Left kidney (tissue), 8 donors: ENCODE results near the gene FOXL1. TPM values are rescaled to one million over a fixed set of nuclear protein-coding genes. Genes with fewer than 3 reads are reported as not detected.

ENCODE experiments used
- DNase-seq: peaks from one replicate; pipeline ENCODE4 v3.0.0-alpha.2; 2013
- long read RNA-seq, 8 donors: transcript quantifications; one replicate each; lab custom pipeline, GENCODE V29; 2026
- polyA plus RNA-seq: library from polyadenylated mRNA; unstranded; fragments of 120-200 nt; gene quantifications from one replicate; pipeline ENCODE4 v1.2.1, GENCODE V29; 2013; ENCODE audit not compliant: insufficient read length

FOXL1 gene
- 13.9 TPM for polyA plus RNA-seq
- long read RNA-seq, donor 1, transcript FOXL1-201 (1 exons, 3,655 nt): major isoform, 21 of 21 reads
- long read RNA-seq, donor 1, partial matches to known transcripts: 0 of 21 reads
- long read RNA-seq, donor 1, other reads (novel, unspliced or antisense): 0 of 21 reads
- long read RNA-seq, donor 2, transcript FOXL1-201 (1 exons, 3,655 nt): major isoform, 7 of 7 reads
- long read RNA-seq, donor 2, partial matches to known transcripts: 0 of 7 reads
- long read RNA-seq, donor 2, other reads (novel, unspliced or antisense): 0 of 7 reads
- long read RNA-seq, donor 3, transcript FOXL1-201 (1 exons, 3,655 nt): major isoform, 11 of 11 reads
- long read RNA-seq, donor 3, partial matches to known transcripts: 0 of 11 reads
- long read RNA-seq, donor 3, other reads (novel, unspliced or antisense): 0 of 11 reads
- long read RNA-seq, donor 4, partial matches to known transcripts: 0 of 2 reads
- long read RNA-seq, donor 4, other reads (novel, unspliced or antisense): 0 of 2 reads
- long read RNA-seq, donor 5, transcript FOXL1-201 (1 exons, 3,655 nt): major isoform, 16 of 16 reads
- long read RNA-seq, donor 5, partial matches to known transcripts: 0 of 16 reads
- long read RNA-seq, donor 5, other reads (novel, unspliced or antisense): 0 of 16 reads
- long read RNA-seq, donor 6, transcript FOXL1-201 (1 exons, 3,655 nt): major isoform, 15 of 15 reads
- long read RNA-seq, donor 6, partial matches to known transcripts: 0 of 15 reads
- long read RNA-seq, donor 6, other reads (novel, unspliced or antisense): 0 of 15 reads
- long read RNA-seq, donor 7, transcript FOXL1-201 (1 exons, 3,655 nt): major isoform, 20 of 21 reads
- long read RNA-seq, donor 7, partial matches to known transcripts: 0 of 21 reads
- long read RNA-seq, donor 7, other reads (novel, unspliced or antisense): 0 of 21 reads
- long read RNA-seq, donor 8, transcript FOXL1-201 (1 exons, 3,655 nt): major isoform, 8 of 8 reads
- long read RNA-seq, donor 8, partial matches to known transcripts: 0 of 8 reads
- long read RNA-seq, donor 8, other reads (novel, unspliced or antisense): 0 of 8 reads

DNA sequence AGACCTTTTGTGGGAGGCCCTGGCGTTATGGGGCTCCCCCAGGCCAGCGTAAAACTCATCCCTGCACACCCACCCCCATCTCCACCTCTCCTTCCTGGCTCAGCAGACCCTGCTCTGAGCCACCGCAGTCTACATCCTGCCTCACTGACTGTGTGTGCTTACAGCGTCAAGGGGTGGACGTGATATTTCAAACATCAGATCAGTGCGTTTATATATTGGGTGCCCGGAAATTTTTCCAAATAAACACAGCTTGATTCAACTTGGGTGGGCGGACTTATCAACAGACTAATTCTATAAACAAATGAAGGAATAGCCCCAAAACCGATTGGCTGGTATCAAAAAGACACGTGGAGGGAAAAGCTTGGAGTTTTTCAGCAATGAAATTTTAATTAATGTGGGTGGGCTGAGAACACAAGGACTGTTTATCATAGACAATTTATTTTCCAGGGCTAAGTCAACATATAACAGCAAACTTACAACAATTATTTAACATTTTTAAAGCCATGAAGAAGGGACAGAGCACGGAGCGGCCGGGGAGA, at the start of gene FOXL1:
FOXL1 (plus strand) TSS at position 489 of the 539 bp plus-strand sequence. CDS start 175 bp downstream, outside the sequence.
- no peak for DNase-seq

DNA sequence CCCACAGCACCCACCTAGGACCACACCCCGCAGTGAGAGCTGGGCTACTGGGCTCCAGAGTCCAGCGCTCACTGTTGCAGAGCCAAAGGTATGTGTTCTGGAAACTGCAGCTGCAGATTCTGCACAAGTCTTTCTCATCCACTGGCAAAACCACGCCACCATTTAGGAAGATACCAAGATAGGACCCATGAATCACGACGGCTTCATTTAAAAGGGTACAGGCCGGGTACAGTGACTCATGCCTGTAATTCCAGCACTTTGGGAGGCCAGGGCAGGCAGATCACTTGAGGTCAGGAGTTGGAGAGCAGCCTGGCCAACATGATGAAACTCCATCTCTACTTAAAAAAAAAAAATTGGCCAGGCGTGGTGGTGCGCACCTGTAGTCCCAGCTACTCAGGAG, 49.2 kb upstream of the FOXL1 start:
- no peak for DNase-seq

DNA sequence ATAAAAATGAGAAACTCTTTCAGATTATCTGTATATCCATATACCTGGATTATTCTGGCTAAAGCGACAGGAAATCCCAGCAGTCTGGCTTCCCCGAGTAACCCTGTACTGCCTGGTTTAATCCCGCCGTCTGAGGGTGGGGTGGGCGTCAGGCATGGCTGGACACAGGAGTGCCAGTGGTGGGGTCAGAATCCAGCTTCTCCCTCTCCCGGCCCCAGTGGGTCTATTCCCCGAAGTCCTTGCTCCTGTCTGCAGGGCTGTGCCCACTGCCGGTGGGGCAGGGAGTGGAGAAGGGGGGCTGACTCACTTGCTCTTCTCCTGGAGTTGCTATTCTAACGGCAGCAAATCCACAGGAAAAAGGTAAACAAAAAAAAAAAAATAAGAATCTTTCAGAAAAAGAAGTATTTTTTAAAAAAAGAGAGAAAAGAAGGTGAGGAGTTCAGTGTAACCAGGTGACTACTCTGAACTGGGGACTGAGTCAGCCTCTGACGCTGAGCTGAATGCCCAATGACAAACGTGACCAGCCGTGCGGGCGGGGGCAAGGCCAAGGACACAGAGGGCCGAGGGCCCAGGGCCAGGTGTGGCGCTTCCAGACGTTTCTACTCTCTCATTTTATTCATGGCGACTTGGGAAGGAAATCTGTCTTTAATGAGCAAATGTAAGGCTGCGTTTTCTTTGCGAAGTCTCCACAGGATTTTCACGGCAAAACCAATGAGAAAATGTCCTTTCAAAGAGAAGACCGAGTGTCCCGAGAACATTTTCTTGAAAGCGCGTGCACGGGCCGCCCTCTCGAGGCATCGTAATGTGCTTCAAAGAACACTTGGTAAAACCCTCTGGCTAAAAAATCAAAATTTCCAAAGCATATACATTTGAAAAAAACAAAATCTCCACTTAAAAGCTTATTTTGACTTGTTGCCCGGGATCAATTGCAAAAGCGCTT, 47.8 kb upstream of the FOXL1 start:
- no peak for DNase-seq

DNA sequence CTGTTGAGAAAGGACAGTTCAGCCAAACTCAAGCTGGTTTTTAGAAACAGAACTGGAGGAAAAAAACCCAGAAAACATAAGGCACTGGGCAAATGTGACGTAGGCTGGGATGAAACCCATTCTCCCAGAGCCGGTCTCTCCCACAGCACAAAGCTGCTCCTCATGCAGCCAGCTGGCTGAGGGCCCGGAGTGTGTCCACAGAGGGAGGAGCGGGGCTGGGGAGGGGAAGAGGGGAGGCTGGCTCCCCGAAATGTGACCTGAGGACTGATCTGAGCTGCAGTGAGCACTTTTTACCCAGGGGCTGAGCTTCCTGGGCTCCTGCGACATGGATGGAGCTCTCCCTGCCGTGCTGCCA, 47.2 kb upstream of the FOXL1 start:
- DNase-seq: no peak

DNA sequence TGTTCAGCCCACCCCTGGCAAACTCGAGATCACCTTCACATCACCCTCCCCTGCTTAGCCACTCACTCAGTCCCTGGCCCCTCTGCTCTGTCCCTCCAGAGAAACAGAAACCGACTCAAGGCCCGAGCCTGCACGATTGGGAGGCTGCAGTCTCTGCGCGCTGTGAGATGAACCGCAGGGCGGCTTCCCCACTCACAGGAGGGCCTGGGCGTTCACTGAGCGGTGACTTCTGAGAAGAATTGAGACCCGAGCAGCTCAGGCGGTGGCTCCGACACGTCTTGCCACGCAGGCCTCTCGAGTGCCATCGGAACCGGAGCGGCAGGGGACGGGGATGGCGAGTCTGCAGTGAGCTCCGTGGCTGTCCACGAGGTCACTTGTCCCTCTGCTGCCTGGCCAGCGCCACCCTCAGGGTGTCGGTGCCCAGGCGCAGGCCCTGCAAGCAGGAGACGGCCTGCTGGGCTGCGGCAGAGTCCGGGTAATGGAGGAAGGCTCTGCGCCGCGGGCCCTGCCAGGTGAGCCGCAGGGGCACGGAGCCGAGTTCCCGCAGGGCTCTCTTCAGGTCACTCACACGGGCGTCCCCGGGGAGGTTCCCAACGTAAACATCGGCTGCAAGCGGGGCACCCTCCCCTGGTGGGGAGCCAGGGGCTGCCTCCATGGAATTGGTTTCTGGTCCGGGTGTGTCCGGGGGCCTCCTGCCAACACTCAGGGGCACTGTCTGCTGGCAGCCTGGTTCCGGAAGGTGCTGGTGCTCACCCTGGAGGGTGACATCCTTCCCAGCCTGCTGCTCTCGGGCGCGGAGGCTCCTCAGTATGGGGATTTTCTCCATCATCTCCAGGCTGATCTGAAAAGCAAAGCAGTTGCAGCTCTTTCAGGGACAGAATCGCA, 46.5 kb upstream of the FOXL1 start:
- no peak for DNase-seq

DNA sequence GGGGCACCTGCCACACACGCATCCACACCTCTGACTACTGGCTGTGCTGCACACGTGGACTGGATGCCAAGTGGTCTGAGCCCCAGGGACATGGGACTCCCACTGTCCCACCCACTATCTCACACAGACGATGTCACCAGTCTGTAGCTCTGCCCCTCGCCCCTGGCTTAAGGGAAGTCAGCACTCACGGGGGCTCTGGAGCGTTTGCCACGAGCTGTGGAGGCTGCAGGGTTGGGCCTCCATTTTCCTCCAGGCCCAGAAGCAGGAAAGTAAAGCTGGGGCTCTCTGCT, 45.9 kb upstream of the FOXL1 start:
- DNase-seq: no peak

DNA sequence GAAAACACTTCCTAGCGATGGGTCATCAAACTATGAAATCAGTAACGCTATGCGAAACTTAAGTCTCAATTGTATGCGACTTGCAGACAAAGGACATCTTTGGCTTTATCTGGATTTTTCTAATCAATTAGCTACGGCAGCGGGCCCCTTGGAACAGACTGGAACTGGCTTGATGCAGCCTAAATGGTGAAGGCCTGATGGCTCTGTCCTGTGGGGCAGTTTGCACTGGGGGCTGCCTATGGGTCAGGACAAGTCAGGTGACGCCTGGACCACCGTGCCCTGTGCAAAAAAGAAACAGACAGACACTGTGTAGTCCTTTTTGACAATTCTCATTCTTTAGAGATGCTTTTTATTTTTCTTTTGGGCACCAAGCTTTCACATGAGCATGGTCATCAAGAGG, 45.3 kb upstream of the FOXL1 start:
- DNase-seq: no peak

DNA sequence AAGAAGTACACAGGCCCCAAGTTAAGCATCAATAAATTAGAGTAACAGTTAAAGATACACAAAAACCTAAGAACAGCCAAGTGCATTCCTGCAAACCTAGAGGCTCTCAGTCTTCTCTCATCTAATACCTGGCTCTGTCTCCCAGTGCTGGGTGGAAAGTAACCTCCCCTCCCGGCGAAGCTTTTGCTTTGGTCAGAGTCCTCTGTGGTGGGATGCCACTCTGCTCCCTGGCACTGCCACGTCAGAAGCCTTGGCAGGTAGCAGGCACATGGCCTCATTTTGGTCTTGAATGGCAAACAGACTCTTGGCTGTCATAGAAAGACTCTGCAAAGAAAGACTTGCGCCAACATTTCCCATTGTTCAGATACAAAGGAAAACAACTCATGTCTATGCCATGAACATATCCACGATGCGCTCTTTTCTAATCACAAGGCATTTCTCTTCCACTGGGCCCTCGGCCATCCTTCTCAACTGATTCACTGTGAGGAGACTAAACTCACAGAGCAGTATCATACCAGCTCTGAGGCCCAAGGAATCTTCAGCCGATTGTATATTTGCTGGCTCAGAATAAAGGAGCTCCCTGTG, 44.5 kb upstream of the FOXL1 start:
- no peak for DNase-seq

DNA sequence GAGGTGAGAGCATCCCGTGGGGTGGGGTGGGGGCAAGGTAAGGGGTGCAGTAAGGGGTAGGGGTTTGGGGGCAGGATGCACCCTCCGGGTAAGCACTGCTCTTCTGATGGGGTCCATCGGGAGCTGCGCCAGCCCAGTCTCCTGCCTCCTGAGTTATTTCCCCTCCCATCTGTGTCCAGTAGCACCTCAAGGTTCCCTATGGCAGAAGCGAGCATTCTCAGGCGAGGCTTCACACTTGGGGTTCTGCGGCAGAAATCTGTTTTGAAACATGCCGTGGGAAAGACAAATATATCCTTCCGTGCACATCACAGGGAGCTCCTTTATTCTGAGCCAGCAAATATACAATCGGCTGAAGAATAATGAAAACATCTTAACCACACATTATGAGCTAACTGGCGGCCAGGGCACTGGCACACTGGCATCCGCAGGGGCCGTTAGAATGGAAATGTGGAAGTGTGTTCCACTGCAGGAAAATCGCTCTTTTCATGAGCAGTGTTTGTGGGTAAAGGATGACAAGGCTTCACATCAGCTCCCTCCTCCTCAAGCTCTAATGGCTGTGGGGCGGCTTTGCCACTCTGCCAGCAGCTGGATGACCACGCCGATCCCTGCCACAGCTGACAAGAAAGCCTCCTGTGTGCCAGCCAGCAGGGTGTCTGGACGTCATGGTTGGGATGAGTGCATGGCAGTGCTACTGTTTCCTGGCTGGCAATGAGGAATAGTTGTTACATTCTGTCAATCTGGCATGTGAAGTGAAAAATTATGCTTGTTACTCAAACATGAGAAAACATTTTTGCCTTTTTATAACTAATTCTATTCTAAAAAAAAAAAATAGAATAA, 43.4 kb upstream of the FOXL1 start:
- DNase-seq: no peak

DNA sequence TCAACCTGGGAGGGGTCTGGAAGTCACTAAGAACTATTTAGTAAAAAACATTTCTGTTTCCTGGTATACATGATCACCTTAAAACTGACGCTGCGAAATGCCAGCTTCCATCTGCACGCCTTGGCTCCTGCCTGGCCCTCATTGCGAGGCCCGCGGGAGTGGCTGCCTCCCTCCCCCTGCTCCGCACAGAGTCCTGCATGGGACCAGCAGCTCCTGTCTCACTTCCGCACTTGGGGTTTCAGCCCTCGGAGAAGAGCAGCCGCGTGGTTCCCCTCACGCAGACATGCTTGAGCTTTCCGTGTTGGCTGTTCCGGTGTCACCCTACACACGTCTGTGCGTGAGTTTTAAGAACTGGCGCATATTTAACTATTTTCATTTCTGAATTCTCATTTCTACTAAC, 41.7 kb upstream of the FOXL1 start:
- no peak for DNase-seq

DNA sequence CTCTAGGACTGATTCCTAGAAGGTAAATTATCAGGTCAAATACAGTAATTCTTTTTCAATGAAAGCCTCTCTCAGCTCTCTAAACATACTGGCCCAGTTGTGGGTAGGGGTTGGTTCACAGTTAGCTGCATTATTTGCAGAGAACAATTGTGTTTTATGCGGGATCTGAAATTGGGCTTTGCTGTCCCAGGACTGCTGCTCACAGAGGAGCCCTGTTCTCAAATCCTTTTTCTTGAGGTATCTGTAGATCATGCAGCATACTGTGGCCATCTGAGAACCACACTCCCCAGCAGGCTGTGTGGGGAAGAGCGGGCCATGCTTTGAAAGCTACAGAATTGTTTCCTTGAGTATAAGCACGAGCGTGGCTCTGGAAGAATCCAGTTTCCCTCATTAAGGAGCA, 40.9 kb upstream of the FOXL1 start:
- DNase-seq: no peak

DNA sequence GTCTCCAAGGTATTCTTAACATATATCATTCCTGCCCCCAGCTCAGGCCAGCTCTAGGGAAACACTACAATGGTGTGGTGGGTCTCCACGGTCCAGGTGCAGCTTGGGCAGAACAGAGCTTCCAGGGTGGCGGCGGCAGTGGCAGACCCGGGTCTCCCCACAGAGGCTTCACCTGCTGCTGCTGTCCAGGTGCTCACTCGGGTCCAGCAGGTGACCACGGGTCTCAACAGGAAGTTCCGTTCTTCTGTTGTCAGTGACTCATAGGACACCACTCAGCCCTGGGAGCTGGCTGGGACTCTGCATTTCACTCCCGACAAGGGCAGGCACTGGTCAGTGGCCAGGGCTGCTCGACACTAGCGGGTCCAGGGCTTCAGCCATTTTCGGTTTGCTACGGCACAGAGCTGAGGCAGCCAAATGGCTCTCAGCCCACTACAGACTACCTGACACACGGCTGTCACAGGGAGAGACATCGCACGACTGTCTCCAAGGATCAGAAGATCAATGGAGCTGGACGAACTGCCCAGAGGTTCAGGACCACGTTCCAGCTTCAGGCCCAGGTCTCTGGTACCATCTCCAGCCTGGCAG, 40.1 kb upstream of the FOXL1 start:
- no peak for DNase-seq

DNA sequence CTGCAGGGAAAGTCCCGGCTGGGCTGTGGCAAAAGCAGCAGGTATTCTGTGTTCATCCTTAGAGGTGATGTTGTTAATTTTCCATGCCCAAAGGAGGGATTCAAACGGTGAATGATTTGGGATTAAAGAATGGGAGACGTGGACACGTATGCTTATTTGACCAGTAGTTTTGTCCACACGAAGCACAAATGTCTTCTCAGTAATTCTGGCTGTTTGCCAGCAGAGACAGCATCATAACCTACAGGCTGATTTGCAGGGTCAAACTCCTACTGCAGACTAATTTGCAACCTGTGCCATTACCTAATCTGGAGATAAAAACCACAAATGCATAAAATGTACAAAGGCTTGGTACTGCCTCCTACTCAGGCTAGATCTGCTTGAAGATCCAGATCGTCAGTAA, 37.5 kb upstream of the FOXL1 start:
- DNase-seq: no peak

DNA sequence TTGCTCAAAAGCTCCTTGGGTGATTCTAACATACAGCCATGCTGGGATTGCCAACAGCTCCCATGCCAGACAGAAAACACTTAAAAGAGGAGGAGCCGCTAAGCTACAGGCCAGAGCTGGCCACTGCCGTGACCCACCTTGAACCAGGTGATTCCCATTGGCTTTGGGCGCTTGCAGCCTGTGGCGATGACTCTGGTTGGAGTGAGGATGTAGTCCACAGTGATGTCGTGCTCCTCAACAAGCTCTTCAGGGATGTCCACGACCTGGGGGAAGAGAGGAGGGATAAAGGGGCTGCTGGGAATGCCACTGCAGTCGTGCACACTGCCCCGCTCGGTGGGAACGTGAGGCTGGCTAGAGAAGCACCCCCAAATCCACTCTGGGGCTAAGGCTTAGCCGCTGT, 36.8 kb upstream of the FOXL1 start:
- DNase-seq: no peak

DNA sequence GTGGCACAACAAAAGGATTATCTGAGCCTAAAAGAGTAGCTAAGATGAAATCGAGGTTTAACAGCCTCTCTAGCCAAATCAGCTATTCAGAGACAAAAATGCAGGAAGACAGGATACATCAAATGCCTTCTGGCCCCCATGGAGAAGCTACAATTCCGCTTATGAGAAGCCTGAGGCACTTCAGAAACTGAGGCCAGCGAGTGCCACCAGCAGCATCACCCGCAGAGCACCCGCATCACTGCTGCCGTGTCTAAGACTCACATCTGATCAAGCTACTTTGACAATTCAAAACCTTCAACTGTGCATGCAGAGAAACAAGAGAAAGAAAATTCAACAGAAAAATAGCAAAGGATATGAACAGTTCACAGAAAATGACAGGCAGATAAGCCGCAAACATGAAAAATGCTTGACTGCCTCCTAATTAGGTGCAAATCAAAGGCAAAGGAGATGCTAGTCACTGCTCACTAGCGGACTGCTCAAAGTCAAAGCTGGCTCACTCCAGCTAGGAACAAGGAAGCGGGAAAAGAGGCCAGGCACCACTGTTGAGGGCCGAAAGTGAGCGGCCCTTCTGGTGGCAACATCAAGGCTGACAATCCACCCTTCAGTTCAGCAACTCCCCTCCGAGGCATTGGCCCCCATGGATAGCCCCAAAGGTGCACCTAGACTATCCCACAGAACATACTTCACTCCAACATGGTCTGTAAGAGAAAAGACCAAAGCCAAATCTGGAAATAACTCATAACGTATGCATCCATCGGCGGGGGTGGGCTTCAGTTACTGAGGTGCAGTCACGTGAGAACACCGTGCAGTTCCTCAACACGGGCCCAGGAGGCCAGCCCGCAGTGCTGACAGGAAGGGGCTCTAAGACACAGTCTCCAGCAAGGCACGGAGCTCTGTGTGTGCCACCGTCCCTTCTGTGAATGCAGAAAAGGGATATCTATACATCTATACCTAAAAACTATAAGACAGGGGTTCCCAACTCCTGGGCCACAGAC, 35.3 kb upstream of the FOXL1 start:
- DNase-seq: no peak

DNA sequence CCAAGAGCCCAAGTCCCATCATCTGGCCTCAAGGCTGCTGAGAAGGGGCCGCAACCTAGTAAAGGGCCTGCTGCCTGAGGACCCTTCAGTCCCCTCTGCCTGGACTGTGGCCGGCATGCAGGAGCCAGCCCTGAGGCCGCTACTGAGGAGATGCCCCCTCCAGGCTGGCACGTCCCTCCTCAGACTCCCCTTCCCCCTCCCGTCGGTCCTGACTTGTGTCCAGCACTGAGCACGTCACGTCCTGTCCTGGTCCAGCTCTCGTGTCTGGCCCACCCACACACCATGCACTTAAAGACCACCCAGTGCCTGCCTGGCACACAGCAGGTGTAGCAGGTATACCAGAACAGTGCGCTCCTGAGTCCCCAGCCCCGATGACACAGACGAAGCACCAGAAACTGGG, 32.9 kb upstream of the FOXL1 start:
- no peak for DNase-seq

DNA sequence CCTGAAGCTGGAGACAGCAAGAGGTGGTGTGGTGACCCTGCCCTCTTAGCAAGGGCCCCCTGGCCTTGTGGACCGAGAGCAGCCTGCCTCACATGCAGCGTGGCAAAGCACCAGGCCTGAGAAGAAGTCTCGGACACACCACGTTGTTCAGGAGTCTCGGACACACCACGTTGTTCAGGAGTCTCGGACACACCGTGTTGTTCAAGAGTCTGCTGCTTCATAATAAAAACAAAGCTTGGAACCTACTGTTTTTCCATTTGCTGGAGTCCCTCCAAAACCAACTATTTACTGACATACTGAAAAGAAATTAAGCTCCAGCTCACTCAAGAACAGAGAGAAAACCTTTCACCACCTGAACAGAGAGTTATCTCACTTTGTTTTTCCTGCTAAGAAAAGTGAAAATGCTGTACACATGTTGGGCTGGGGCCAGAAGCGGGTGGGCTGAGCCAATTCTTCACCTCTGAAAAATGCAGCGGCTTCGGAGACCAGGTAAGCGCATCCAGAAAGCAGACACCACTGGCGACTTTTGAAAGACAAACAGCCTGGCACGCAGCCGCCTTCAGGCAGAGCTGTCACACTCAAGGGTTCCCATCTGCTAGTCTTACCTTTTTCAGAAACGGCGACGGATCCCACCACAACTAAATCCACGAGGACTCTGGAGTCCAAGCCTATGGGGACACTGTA, 32.3 kb upstream of the FOXL1 start:
- DNase-seq: no peak
